HEK293 (cell line): ENCODE measurements around the gene MAGI1.

ENCODE experiments used
- CTCF ChIA-PET: fragments of 350-600 bp; formaldehyde crosslinking; extraction: SDS; loops from one replicate; lab custom pipeline; 2021; ENCODE audit warnings: antibody characterized with exemption; lab: Yijun Ruan, JAX
- POLR2A ChIA-PET: fragments of 300-600 bp; formaldehyde crosslinking; extraction: SDS; loops from one replicate; lab custom pipeline; 2020; ENCODE audit warnings: antibody characterized with exemption, inconsistent platforms; lab: Yijun Ruan, JAX
- H3K27ac ChIP-seq: fragments of 200-500 bp; sonication (Bioruptor generic); 2 replicates; pipeline ENCODE4 v1.5.1; 2014; ENCODE audit warnings: low read depth, low read length, control low read depth, inconsistent platforms; ENCODE audit errors: extremely low read depth
- H3K36me3 ChIP-seq, 2 experiments: fragments of 200-500 bp in 1 of 2; sonication (Bioruptor generic) in 1 of 2; 1 replicate in 1 of 2; 2 replicates in 1 of 2; pipeline ENCODE4 v1.5.1; 2014 to 2017; ENCODE audit warnings: inconsistent platforms in 2 of 2, low read length in 2 of 2; ENCODE audit not compliant: control insufficient read depth in 2 of 2, insufficient read depth in 1 of 2
- H3K4me1 ChIP-seq: fragments of 200-500 bp; sonication (Bioruptor generic); 2 replicates; pipeline ENCODE4 v1.5.1; 2014; ENCODE audit warnings: mild to moderate bottlenecking, low read length, inconsistent platforms; ENCODE audit not compliant: control insufficient read depth, insufficient read depth
- H3K4me3 ChIP-seq: 2 replicates; pipeline ENCODE4 v1.5.1; 2011; ENCODE audit warnings: low read depth, mild to moderate bottlenecking, control low read depth, low read length, moderate library complexity
- H3K9me3 ChIP-seq: fragments of 200-500 bp; sonication (Bioruptor generic); 2 replicates; pipeline ENCODE4 v1.5.1; 2014; ENCODE audit warnings: low read depth, low read length, inconsistent platforms; ENCODE audit not compliant: control insufficient read depth, insufficient read depth
- AEBP2 ChIP-seq: fragments of 450-650 bp; formaldehyde crosslinking; IDR thresholded peaks from 2 replicates; pipeline ENCODE4 v1.5.1; 2016; ENCODE audit warnings: missing biosample characterization, missing genetic modification characterization, borderline replicate concordance
- BCL11A ChIP-seq: fragments of 450-650 bp; formaldehyde crosslinking; IDR thresholded peaks from 2 replicates; pipeline ENCODE4 v1.5.1; 2016; ENCODE audit warnings: low read depth, missing biosample characterization, missing genetic modification characterization
- RBAK ChIP-seq: fragments of 450-650 bp; formaldehyde crosslinking; IDR thresholded peaks from 2 replicates; pipeline ENCODE4 v1.5.1; 2016; ENCODE audit warnings: missing biosample characterization, missing genetic modification characterization
- REST ChIP-seq: fragments of 450-650 bp; formaldehyde crosslinking; IDR thresholded peaks from 2 replicates; pipeline ENCODE4 v1.5.1; 2016; ENCODE audit warnings: missing biosample characterization, missing genetic modification characterization
- SP3 ChIP-seq: fragments of 450-650 bp; formaldehyde crosslinking; IDR thresholded peaks from 2 replicates; pipeline ENCODE4 v1.5.1; 2016; ENCODE audit warnings: missing biosample characterization, missing genetic modification characterization
- TCF7L2 ChIP-seq: IDR thresholded peaks from 2 replicates; pipeline ENCODE4 v1.6.1; 2011; ENCODE audit warnings: low read depth, mild to moderate bottlenecking, inconsistent platforms, low read length, moderate library complexity, borderline replicate concordance
- ZFHX2 ChIP-seq: fragments of 450-650 bp; formaldehyde crosslinking; conservative IDR thresholded peaks from 2 replicates; pipeline ENCODE4 v1.5.1; 2016; ENCODE audit warnings: missing biosample characterization, missing genetic modification characterization
- ZFP3 ChIP-seq: fragments of 450-650 bp; formaldehyde crosslinking; IDR thresholded peaks from 2 replicates; pipeline ENCODE4 v1.5.1; 2016; ENCODE audit warnings: low read depth, missing biosample characterization, missing genetic modification characterization
- ZFP37 ChIP-seq: fragments of 450-650 bp; formaldehyde crosslinking; IDR thresholded peaks from 2 replicates; pipeline ENCODE4 v1.5.1; 2016; ENCODE audit warnings: missing biosample characterization, missing genetic modification characterization
- ZFP41 ChIP-seq: fragments of 450-650 bp; formaldehyde crosslinking; IDR thresholded peaks from 2 replicates; pipeline ENCODE4 v1.5.1; 2016; ENCODE audit warnings: missing biosample characterization, missing genetic modification characterization, borderline replicate concordance
- ZNF132 ChIP-seq: fragments of 450-650 bp; formaldehyde crosslinking; IDR thresholded peaks from 2 replicates; pipeline ENCODE4 v1.5.1; 2017; ENCODE audit warnings: missing biosample characterization, missing genetic modification characterization, borderline replicate concordance
- ZNF335 ChIP-seq: fragments of 450-650 bp; formaldehyde crosslinking; conservative IDR thresholded peaks from 2 replicates; pipeline ENCODE4 v1.5.1; 2016; ENCODE audit warnings: missing biosample characterization, missing genetic modification characterization
- ZNF510 ChIP-seq: fragments of 450-650 bp; formaldehyde crosslinking; IDR thresholded peaks from 2 replicates; pipeline ENCODE4 v1.5.1; 2018; ENCODE audit warnings: mild to moderate bottlenecking, missing genetic modification characterization, missing biosample characterization; ENCODE audit not compliant: insufficient replicate concordance
- ZNF548 ChIP-seq: fragments of 450-650 bp; formaldehyde crosslinking; IDR thresholded peaks from 2 replicates; pipeline ENCODE4 v1.5.1; 2016; ENCODE audit warnings: missing biosample characterization, missing genetic modification characterization
- ZNF571 ChIP-seq: fragments of 450-650 bp; formaldehyde crosslinking; IDR thresholded peaks from 2 replicates; pipeline ENCODE4 v1.5.0; 2017; ENCODE audit warnings: missing biosample characterization, missing genetic modification characterization
- ZNF776 ChIP-seq: fragments of 450-650 bp; formaldehyde crosslinking; IDR thresholded peaks from 2 replicates; pipeline ENCODE4 v1.5.0; 2017; ENCODE audit warnings: missing biosample characterization, missing genetic modification characterization, borderline replicate concordance
- ZSCAN16 ChIP-seq: fragments of 450-650 bp; formaldehyde crosslinking; IDR thresholded peaks from 2 replicates; pipeline ENCODE4 v1.5.1; 2016; ENCODE audit warnings: missing biosample characterization, missing genetic modification characterization
- TF ChIP-seq, protein P1 (sequence below): fragments of 450-650 bp; formaldehyde crosslinking; IDR thresholded peaks from 2 replicates; pipeline ENCODE4 v1.5.1; 2016; ENCODE audit warnings: missing biosample characterization, missing genetic modification characterization
- TF ChIP-seq, protein P2 (sequence below): fragments of 450-650 bp; formaldehyde crosslinking; IDR thresholded peaks from 2 replicates; pipeline ENCODE4 v1.5.1; 2016; ENCODE audit warnings: missing biosample characterization, missing genetic modification characterization

Gene MAGI1

GRCh38 chr3:65897766-65898165 is 141.0 kb downstream of the MAGI1 start:
- TF ChIP-seq SP3: no peak
- TF ChIP-seq, protein P1, sequence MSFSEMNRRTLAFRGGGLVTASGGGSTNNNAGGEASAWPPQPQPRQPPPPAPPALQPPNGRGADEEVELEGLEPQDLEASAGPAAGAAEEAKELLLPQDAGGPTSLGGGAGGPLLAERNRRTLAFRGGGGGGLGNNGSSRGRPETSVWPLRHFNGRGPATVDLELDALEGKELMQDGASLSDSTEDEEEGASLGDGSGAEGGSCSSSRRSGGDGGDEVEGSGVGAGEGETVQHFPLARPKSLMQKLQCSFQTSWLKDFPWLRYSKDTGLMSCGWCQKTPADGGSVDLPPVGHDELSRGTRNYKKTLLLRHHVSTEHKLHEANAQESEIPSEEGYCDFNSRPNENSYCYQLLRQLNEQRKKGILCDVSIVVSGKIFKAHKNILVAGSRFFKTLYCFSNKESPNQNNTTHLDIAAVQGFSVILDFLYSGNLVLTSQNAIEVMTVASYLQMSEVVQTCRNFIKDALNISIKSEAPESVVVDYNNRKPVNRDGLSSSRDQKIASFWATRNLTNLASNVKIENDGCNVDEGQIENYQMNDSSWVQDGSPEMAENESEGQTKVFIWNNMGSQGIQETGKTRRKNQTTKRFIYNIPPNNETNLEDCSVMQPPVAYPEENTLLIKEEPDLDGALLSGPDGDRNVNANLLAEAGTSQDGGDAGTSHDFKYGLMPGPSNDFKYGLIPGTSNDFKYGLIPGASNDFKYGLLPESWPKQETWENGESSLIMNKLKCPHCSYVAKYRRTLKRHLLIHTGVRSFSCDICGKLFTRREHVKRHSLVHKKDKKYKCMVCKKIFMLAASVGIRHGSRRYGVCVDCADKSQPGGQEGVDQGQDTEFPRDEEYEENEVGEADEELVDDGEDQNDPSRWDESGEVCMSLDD (tag by site-specific recombination): no peak
- TF ChIP-seq TCF7L2: no peak
- TF ChIP-seq ZNF132: no peak
- no peak for TF ChIP-seq RBAK (tag by site-specific recombination)
- no peak for TF ChIP-seq ZNF510
- TF ChIP-seq ZNF776 (tag by site-specific recombination): no peak
- TF ChIP-seq, protein P2, sequence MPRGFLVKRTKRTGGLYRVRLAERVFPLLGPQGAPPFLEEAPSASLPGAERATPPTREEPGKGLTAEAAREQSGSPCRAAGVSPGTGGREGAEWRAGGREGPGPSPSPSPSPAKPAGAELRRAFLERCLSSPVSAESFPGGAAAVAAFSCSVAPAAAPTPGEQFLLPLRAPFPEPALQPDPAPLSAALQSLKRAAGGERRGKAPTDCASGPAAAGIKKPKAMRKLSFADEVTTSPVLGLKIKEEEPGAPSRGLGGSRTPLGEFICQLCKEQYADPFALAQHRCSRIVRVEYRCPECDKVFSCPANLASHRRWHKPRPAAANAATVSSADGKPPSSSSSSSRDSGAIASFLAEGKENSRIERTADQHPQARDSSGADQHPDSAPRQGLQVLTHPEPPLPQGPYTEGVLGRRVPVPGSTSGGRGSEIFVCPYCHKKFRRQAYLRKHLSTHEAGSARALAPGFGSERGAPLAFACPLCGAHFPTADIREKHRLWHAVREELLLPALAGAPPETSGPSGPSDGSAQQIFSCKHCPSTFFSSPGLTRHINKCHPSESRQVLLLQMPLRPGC (tag by site-specific recombination): no peak
- no peak for TF ChIP-seq ZFHX2
- no peak for TF ChIP-seq ZNF548 (tag by site-specific recombination)
- no peak for TF ChIP-seq ZSCAN16 (tag by site-specific recombination)
- no peak for TF ChIP-seq AEBP2 (tag by site-specific recombination)
- no peak for TF ChIP-seq ZFP41 (tag by site-specific recombination)
- no peak for TF ChIP-seq ZFP37 (tag by site-specific recombination)
- no peak for TF ChIP-seq ZNF571 (tag by site-specific recombination)
- no peak for TF ChIP-seq REST (tag by site-specific recombination)
- no peak for TF ChIP-seq BCL11A
- no peak for TF ChIP-seq ZNF335
- no peak for TF ChIP-seq ZFP3
- Histone ChIP-seq H3K4me3 (no peak overlapping the region), H3K36me3 (no peaks in the 10 kb centered on the region), H3K27ac (no peak overlapping the region), H3K4me1 (no peaks in the 10 kb centered on the region), H3K9me3 (no peaks in the 10 kb centered on the region)
- CTCF ChIA-PET: interaction anchor here (1.4 kb wide), 1 partner anchor 11 kb away, joined by 3 read pairs; no protein-coding TSS in a partner anchor
- POLR2A ChIA-PET: no interaction called here
